Non-pigmented ciliary epithelial cell (primary cell): Measurements from ENCODE around the gene ARGLU1.

Experiments used
- DNase-seq: peaks from one replicate; pipeline ENCODE4 v3.0.0-alpha.2; 2010; ENCODE audit warnings: low read depth

ARGLU1 gene

DNA sequence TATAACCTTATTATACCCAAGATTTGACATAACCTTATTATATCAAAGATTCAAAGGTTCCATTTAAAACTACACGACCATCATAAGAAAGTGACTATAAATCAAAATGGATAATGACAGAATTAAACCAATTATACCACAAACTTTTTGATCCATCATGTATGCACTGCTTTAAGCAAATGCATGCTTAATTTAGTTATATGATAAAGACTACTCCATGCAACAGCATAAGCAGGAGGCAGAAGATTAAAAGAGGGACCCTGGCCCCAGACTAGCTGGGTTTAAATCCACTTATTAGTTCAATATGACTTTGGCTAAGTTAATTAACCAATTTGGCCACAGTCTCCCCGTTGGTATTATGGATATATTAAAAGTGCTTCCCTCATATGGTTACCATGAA lies 43.8 kb downstream of the ARGLU1 start:
- DNase-seq: no peak

DNA sequence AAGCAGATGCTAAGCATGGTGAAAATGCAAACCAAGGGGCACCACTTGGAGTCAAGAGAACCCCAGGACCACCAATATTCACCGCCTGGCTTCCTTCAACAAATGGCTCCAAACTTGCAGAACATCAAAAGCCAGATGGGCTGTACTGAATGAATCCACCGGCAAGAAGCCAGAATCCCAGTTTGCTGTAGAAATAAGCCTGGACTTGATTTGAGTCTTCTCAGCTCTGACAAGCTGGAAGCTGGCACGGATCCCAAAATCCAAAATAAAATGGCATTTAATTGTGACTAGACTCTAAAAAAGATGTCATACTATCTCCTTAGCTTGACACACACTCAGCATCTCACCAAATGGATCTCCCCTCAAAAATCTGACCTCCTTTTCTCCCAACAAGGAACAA lies 44.4 kb downstream of the ARGLU1 start:
- DNase-seq: no peak

DNA sequence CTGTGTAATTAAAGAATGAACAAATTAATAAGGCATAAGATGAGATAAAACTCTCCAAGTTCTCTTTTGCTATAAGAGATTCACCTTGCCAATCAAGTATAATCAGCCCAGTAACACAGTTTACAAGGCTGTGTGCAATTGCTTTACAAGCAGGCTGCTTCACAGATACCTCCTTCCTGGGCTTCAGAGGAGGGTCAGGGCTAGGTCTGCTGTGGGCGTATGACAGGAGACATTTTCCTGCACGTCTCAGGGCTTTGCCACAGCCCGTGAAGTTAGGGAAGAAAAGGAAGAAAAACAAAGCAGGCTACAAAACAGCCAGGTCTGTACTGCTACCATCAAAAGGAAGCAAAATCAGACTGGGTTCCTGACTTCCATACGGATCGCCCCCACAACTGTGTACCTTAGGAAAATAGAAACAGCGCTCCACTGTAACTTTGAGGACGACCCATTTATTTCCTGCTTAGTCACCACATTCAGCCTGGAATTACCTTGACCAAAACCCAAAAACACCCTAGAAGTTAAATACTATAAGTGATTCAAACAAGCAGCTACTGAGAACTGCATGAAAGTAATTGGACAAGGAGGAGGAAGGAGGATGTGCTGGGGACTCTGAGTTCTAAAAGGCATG lies 44.9 kb downstream of the ARGLU1 start:
- DNase-seq: no peak

DNA sequence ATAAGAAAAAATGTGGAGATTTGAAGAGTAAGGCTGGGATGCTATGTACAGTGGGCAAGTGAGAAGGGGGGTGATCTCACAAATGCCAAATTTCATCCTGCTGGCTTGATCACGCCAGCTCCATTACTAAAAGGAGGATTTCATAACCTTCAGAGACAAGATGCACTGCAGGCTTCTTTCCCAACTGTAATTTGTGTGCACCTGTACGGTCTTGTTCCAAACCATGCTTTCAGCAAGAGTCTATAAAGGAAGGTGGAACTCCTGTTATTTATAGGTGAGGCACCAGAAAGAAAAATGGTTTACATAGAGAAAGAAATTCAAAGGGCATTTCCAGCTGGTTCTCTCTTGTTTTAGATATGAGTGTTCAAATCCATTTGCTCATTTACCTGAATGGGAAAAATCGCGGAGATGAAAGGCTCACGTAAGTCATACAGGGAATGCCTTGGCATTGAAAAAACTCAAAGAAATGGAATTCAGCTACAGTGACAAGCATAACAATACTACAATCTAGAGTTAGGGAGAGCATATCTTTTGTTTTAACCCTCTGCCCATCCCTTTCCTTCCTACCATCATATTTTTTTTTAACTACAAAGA lies 45.7 kb downstream of the ARGLU1 start:
- DNase-seq: no peak

DNA sequence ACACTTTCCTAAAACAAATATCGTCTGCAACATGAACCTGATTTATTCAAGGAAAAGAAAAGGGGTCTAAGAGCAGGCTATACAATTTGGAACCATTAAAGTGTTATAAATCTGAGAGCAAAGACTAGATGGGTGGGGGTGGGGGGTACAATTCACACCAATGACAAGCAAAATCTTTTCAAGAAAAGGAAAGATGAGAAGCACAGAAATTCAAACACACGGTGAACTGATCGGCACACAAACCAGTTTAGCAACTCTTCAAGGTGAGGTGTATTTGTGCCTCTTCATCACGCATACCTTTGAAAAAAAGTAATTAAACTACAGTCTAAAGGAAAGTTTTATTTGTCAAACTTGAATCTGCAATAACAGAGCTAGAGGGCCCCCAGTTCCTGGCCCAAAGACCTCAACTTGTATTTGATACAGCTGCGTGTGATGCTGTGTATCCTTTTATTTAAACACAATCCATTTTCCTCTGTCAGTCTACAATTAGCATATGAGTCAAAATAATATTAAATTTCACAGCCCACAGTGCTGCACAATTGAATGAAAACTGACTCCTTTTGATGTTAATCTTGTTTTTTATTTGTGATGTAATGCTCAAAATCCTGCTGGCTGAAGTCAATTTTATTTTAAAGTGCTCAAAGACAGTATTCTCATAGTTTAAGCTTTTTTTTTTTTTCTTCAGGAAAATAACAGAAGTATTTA lies 46.7 kb downstream of the ARGLU1 start:
- no peak for DNase-seq

DNA sequence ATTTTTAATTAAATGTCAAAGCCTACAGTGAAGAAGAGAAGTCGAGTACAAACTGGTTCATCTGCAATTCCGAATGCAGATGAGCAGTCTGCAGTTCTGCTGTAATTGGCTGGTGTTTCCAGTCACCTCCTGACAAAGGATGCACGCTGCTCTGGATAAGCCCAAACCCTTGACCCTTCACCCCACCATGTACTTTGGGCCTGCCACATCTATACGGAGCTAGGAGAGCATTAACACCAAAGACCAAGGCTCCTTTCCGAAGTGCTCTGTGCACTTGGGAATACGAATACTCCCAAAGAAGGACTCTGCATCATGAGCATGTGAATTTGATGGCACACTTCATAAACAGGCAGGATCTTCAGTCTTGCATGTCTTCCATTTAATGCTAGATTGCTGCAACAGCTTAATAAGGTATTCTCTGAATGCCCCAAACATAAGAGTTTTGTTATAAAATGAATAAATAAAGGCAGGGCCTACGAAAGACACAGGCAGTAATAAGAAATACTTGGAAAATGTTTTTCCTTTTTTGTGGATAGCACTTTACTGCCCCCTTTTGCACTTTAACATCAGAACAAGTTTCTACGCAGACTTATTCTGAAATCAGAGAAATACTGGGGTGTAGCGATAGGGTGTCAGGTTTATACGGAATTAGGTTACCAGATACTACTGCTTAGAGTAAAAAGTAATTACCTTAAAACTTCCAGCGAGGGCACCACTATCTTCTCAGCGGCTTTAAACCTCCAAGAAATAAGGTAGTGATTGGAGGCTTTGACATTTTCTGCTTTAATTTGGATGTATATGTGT lies 47.5 kb downstream of the ARGLU1 start:
- DNase-seq: no peak

DNA sequence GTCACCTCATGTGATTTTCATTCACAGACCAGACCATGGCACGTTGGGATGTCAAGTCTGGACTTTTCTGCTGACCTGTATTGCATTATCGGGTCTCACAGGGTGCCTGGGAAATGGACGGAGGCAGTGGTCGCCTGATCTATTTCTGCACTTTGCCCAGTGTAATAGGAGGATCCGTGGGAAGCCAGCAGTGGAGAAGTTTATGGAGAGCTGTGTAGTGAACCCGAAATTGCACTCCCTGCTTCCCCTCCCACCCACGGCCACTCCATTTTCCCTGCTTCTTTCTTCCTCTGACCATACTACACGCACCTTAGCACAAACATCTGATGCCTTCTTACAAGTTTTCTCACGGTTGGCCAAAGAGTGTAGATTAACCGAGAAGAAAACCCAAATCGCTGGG lies 49.4 kb downstream of the ARGLU1 start:
- no peak for DNase-seq

DNA sequence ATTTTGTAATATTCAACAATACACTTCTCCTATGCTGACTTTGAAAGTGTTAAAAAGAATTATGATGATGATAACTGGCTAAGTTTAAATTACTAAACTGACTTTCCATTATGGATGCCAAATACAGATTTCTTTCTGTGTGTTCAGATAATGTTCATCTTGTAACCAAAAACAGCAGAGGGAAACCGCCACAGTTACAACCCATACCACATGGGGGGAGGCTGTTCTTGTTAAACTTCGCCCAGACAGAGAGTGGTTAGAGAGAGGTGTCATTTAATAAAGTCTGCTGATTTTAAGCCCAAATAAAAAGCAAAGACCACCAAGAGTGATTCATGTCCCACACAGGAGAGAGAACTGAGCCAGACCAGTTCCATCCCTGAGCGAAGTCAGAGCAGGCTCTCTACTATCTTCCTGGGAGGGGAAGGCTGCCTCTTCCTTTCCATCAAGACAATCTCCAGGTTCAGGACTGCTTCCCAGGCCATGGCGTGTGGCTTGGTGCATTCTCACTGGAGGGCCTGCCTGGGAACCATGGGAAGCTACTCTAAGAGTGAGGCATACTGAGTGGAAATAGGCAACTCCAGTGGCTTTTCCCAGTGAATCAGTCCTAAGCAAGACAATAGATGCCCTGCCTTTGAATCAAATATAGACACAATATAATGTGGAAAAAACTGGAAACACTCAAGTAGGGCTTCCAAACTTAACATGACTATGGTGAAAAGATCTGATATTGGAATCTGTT lies 50.7 kb downstream of the ARGLU1 start:
- DNase-seq: no peak

DNA sequence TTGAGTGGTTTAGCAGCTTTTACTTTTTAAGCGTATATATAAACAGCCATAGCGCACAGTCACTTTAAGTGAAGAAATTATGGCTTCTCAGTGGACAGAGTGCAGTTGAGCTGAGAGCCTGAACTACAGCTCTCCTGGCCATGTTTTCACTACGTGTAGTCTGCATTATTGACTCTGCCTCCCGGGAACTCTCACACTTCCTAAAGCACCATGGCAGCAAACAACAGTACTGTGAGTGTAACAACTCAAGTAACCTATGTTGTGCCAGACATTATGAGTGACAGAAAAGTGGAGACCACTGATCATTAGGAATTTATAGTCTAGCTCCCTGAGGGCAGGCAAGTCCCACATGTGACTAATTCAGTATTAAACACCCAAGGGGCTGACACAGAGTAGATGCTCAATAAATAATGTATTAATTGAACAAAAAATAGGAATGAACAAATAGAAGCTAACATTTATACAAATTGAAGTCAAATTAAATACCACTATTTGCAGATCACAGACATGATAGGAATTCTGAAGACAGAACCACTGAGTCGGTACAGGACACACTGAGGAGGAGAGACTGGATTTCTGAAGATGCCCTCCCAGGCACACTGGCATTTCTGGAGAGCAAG lies 52.2 kb downstream of the ARGLU1 start:
- no peak for DNase-seq

DNA sequence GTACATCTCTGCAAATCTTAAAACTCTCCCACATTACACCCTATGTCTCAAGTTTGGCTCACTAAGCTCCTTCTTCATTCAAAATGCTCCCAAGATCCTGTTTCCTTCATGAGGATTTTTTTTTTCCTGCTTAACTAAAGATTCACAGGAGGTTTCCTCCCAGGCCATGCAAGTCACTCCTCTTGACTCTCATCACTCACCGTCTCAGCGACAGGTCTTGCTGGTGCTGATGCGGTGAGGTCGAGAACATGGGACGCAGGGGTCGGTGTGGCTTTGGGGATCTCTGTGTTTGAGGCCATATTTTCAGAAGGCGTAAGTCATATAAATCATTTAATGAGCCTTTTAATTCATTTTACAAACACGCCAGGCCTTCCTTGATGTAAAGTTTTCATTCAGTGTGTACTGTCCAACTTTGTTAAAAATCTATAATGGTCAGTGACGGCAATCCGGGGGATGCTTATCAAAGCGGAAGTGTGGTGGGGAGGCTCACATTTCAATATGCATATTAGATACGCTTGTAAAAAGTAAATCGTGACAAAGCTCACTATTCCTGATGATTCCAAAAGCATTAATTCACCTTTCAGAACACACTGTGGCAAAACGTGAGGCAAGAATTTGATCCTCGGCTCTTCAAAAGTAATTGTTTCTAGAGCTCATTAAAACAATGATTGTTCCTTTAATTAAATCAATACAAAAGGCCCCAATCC lies 52.9 kb downstream of the ARGLU1 start:
- DNase-seq: no peak

DNA sequence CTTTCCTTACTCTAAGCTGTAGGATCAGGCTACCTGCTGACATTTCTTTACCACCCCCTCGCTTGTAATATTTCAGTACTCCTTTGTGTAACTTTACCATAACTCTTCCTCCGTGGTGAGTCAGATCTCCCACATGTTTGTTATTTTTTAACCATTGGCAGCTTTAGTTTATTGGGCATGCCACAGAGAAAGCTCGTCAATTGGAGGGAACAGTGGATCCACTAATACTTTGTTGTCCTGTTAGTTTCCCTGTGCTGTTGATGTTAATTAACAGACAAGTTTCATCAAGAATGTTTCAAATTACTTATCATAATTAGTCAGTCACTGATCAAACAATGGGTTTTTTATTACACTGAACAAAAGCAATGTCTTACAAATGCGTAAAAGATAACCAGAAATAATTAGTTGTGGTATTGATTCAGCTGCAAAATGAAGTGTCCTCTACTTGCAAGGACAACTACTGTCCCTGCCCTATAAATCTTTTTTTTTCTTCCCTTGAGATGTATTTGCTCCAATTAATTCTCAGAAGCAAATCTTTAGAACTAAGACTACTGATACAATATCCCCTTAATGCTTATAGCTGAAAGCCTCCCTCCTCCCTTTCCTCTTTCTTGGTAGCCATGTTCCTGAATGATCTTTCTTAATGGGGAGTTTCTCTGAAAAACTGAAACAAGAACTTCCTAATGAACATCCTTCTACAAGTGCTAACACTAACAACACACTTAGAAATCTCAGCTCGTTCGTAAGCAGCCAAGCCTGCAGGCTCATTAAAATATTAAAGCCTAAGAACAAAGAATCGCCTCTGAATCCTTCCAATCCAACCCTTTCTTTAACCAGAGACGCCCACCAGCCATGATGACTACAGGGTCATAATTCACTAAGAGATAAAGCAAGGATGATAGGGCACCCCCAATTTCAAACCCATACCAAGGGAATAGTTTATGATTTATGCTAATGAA lies 54.6 kb downstream of the ARGLU1 start:
- DNase-seq: no peak

DNA sequence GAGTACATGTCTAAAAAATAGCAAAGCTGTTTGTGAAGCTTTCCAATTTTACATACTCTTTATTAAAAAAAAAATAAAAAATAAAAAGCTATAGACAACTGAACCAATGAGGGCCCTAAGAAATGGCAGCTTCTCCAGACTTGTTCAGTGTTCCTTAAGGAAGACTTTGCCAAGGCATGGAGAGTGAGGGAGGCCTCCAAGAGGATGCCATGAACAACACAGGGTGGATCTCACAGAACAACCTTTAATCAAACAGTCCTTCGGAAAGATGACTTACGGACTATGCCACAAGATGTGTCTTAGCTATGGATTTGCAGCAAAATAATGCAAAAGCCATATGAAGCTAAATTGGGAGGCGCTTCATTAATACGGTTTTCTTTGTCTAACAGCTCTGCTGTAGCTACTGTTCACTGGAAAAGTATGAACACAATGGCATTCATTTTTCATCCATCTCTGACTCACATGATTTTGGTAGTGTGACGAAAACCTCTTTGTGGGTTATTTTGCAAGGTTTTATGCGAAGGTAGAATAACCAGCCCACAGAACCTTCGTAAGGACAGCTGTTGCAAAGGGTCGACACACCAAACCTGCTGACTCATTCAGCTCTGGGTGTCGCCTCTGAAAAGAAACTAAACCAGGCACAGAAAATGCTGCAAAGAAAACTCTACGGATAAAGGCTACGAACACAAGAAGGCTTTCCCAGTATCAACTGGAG lies 60.2 kb downstream of the ARGLU1 start:
- peak; percentile 96 for DNase-seq

DNA sequence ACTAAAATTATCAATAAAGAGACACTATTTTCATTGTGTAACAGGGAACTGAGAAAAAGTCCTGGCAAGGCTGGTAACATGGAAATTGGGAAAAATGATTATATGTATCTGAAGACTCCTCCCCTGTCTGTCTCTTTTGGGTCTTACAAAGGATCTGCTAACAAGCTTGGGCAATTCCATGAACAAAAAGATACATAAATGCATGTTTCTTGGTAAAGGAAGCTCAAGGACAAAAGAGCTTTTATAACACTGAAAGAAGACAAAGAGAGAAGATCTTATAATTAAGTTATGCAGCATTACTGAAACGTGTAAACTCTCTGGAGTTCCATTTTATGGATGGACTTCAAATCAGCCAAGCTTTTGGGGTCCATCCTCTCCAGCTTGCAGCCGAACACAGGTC lies 61.7 kb downstream of the ARGLU1 start:
- no peak for DNase-seq

DNA sequence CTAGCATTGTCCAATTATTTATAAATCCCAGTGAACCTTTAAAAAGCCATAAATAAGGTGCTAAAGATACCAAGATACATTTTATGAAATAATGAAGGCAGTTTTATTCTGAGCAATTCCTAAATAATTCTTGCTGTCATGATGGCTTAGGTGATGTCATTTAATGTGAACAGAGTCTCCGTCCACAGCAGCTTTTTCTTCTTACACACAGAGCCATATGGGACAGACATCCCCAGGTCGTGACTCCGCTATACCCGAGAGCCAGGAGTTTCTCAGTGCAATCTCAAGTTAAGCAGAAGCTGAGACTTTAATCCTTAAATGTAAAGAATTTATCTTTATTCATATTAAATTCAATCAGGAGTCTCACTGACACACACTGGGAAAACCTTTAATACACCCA lies 62.2 kb downstream of the ARGLU1 start:
- no peak for DNase-seq

DNA sequence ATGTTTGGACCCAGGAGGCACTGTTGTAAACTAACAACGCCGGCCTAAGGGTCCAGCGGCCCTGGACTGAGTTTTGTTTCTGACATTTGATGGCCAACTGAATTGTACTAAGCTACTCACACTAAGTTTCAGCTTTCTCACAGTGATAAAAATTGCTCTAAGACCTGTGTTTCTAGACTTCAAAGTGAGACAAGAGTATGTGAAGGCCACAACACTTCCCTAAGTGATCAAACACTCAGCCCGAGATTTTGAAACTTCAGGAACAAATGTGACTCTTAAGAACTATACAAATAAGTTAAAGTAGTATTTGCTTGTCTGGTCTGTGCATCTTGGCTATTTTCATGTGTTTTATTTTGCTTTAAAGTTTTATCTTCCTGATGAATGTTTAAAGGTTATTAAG lies 62.6 kb downstream of the ARGLU1 start:
- no peak for DNase-seq

DNA sequence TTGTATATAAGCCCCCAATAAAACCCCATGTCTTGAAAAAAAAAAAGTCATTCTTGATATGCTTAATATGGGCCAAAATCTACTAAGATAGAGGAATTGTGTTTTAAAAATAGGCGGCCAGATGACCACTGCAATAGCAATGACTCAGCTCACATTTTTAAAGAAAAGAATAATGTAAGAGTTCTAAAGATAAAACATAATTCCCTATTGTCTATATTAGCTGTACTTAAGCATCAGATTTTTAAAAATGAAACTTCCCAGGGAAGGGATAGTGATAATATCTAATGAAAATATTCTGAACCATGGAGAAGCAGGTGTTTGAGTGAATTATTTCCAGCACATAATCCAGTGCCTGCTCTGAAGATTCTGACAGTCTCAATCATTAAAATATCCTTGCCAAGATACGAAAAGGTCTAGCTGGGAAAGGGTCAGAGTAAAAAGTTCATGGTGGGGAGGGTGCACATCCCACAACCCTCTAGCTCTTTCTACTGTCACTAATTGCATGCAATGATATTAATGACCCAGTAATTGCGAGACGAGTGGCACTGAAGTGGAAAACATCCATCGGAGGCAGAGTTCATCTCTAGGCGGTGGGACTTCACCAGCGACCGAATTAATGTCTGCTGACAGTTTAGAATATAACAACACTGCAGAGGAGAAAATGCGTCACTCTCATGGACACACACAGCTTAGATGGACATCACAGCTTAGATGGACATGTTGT lies 64.0 kb downstream of the ARGLU1 start:
- no peak for DNase-seq

DNA sequence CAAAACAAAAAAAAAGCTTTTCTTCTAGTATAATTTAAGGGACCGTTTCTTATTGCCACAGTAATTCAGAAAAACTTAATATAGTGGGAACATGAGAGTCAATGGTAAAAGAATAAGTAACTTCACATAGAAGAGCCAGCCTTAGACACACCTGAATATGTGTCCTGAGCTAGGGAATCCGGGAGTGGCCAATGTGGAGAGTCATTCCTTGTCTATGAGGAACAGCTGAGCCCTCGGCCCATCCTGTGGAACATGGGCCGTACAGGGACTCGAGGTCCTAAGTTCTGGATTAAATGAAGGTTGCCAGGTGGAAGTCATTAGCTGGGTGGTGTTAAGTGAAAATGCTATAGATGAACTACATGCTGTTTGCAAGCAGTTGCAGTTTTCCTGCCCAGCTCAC lies 64.7 kb downstream of the ARGLU1 start:
- DNase-seq: no peak

DNA sequence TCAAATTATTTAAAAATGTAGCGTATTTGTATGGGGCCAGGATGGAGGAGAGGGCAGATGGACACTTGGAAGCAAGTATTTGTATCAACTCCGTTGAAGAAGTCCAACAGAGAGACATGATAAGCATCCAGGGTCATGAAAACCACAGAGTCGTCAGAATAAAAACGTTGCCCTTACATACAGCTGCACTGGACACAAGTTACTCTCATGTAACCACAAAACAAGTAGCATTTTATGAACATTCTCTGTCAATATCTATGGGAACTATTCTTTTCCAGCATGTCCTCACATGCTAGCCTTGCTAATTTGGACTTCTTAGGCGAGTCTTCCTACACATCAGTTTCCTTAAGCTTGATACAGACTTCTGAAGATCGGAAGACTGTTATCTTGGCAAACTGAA lies 67.5 kb downstream of the ARGLU1 start:
- DNase-seq: no peak

DNA sequence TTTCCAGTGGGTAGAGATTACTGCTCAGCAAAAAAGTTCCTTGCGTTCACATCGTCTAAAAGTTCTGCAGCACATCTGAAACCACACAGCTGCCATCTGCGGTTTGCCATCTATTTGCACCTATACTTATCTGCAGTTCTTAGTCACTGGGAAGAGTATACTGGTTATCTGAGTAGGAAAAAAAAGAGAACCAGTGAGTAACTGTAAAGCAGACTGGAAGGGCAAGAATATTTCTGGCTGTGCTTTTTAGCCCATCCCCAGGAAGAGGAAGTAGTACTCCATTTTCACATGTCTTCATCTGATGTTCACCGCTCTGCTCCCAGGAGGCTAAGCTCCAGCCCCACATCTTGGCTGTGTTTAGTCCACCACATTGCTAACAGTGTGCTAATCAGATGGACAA lies 68.0 kb downstream of the ARGLU1 start:
- DNase-seq: no peak
